DMS 273 (cell line): ENCODE results near the gene TIMM22.
"Not testable (repeated sequence)": the region's sequence is repeated elsewhere in the genome, so short reads cannot be mapped to it uniquely, and the experiment has no call there.

ENCODE experiments used
- DNase-seq: peaks from one replicate; lab custom pipeline; 2025; ENCODE audit not compliant: unreplicated experiment; lab: John Stamatoyannopoulos, UW

TIMM22 gene

DNA sequence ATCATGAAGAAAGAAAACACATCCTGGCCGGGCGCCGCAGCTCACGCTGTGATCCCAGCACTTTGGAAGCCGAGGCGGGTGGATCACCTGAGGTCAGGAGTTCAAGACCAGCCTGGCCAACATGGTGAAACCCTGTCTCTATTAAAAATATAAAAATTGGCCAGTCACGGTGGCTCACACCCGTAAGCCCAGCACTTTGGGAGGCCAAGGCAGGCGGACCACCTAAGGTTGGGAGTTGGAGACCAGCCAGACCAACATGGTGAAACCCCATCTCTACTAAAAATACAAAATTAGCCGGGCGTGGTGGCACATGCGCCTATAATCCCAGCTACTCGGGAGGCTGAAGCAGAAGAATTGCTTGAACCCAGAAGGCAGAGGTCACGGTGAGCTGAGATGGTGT, 25.1 kb upstream of the TIMM22 start:
- DNase-seq, result not testable (repeated sequence)

DNA sequence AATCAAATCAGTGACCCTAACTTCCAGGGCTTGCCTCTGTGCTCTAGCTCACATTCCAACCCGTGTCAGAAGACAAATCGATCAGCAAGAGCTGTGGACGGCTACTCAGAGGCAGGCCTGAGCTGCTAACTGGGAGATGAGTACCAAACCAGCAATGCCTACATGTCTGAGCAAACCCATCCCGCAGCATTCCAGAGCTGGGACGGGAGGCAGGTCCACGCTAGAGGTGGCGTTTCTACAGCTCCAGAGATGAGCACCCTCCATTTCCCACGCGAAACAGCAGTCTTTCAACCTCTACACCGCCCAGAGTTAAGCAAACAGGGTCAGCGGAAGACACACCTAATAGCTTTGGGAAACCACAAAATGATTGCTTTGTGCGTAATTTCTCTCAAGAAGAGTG, 23.9 kb upstream of the TIMM22 start:
- no peak for DNase-seq

DNA sequence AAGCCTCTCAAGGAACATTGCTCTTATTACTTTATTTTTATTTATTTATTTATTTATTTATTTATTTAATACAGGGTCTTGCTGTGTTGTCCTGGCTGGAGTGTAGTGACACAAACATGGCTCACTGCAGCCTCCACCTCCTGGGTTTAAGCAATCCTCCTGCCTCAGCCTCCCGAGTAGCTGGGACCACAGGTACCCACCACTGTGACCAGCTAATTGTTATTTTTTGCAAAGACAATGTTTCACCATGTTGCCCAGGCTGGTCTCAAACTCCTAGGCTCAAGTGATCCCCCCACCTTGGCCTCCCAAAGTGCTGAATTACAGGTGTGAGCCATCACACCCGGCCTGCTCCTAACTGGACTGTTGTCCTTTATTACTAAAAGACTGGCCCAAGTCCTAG, 22.2 kb upstream of the TIMM22 start:
- DNase-seq, result not testable (repeated sequence)

DNA sequence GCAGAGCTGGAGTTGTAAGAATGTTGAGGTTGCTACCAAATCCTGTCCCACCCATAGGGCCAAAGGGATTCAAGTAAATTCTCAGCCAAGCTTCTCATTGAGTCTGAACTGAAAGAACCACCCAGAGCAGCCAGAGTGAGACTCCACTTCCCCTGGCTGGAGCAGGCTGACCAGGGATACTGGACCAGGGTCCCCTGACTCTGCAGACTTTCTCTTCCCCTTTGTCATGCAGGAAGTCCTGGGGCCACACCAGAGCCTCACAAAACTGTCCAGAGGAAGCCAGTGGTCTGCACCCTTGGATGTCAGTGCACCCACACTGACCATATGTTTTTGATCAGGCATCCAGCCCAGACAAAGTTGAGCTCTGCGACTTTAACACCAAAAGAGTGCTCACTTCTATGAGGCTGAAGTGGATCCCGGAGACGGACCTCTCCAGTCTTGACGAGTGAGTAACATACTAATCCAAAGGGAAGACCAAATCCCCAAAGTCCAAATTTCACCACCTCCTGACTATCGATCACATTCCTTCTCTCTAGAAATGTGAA, 21.5 kb upstream of the TIMM22 start:
- DNase-seq, result no peak

DNA sequence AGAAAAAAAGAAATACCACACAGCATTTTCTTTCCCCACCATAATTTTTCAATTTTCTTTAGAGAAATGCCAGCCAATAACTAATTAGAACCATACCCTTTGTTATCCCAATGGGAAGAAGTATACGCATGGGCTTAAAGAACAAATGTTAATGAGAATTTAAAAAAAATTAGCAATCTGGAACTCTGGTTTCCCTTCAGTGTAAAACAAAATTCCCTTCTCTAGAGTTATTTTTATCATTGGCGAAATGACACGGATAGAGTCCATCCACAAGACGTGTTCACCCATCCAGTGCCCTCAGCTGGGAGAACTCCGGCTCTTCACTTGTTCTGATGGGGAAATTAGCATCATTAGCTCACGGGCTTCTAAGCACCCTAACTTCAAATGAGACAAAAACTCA, 20.6 kb upstream of the TIMM22 start:
- DNase-seq, result no peak

DNA sequence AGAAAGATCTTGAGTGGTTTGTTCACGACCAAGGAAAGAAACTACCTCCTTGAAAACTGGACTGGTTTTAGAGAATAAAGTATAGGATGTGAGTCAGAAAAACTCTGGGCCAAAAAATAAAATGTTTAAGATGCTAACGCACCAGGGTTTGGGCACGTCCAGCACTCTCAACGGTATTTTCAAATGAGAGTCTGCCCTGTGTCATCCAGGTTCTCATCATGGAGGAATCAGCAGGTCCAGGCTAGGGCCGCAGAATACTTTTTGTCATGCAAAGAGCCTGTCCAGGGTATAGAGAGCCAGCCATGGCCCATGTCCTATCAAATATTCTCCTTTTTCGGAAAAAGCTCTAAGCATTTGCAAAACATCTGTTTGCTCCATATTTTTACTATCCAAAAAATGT, 19.8 kb upstream of the TIMM22 start:
- DNase-seq, result no peak

DNA sequence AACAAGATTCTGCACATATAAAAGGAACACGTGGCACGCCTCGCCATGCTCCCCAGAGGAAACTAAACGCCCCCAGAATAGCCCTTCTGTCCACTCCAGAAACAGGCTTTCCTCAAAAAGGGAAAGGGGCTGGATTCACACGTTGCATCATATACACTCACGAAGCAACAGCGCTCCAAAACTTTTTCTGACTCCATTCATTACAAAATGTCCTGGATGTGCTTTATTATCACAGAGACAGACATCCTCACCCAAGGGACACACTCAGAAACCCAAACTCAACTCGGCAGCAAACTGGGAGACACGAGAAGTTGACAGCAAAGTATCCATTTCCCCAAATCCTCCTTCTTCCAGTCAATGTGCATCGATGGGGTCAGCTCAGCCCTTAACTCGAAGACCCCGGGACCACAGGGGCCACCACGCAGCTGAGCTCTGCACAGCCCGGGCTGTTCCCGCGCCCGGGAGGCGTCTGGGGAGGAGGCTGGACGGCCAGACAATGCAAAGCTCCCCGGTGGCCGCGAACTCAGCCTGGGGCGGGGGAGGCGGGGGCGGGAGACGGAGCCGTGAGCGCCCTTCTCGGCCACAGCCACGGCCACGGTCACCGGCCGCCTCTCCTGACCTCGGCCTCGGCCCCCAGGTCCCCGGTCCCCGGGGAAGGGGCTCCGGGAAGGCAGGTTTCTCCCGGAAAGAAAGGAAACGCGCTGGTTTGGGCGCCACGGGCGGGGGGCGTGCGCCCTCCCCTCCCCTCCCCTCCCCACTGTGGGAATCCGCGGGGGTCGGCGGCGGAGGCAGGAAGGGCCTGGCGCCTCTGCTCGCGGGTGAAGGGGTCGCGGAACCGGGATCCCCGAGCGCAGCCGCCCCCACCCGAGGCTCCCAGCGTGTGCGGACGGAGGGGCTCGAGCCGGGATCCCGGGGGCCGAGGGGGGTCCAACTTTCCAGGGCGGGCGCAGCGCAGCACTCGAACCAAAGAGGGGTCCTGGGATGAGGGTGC, 18.5 kb upstream of the TIMM22 start:
- DNase-seq, result peak; percentile 34

DNA sequence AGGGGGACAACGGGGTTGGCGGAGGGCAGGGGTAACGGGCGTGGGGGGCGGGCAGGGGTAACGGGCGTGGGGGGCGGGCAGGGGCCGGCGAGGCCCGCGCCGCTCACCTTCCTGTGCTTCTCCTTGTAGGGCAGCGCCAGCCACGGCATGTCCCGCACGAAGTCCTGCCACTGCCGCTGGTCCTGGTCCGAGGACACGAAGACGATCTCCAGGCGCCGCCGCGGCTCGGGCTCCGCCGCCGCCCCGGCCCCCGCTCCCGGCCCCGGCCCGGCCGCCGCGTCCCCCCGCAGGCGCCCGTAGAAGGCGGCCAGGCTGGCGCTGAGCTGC, 17.8 kb upstream of the TIMM22 start:
- no peak for DNase-seq

DNA sequence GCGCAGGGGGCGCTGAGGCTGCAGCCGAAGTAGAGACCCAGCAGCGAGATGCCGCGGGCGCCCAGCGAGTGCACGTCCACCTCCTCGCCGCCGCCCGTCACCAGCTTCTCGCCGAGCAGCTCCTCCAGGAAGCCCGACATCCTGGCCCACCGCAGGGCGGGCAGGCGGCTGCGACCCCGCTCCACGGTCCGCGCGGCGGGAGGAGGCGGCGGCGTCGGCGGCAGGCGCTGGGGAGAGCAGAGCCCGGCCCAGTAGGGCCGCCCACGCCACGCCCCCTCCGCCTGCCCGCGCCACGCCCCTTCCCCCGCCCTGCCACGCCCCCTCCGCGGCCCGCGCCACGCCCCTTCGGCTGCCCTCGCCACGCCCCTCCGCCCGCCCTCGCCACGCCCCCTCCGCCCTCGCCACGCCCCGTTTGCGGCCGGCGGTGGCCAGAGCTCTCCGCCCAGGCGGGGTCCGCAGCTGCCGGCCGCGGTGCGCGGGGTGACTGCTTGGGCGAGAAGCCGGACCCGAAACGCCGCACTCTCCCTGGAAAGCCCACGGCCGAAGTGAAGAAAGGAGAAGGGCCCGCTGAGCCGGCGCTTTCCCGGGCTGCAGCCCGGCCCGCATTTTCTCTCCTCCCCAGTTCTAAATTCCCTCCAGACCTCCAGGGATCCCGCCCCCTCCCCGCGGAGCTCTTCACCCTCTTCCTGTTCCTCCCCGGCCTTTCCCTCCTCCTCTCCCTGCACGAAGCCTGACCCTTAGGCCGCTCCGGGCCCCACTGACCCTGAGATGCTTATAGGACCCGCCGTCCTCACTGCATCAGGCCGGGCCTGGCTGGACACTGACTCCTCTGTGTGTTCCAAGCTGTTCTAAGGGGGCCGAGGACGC, 17.2 kb upstream of the TIMM22 start, which contains the start of gene NXN:
Gene NXN, minus strand, starts transcription at position 238 of the 867 bp plus-strand sequence.
- DNase-seq, result peak; percentile 87

DNA sequence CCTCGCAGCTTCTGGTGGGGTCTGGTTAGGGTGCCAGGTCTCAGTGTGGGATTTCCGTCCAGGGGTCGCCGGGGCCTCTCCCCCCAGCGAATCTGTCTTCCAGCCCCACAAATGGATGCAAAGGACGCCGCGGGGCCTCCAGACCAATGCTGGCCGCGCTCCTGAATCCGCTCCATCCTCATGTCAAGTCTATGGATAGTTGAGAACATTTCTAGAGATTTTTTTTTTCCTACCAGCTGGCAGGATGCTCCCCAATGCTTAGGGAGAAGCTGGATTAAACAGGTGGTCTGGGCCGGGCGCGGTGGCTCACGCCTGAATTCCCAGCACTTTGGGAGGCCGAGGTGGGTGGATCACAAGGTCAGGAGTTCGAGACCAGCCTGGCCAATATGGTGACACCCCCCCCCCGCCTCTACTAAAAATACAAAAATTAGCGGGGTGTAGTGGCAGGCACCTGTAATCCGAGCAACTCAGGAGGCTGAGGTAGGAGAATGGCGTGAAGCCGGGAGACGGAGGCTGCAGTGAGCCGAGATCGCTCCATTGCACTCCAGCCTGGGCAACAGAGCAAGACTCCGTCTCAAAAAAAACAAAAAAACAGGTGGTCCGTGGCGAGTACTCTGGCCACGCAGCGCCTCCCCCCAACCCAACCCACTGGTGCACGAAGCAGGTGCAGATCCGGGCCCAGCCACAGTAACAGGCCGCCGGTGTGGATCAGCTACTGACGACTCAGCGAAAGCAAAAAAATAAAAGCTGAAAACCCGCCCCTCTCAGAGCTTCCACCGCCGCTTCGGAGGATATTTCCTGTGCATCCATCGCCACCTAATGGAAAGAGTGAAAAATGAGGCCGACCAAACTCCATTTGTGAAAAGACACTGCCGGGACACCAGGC, 16.3 kb upstream of the TIMM22 start:
- DNase-seq, result peak; percentile 91

DNA sequence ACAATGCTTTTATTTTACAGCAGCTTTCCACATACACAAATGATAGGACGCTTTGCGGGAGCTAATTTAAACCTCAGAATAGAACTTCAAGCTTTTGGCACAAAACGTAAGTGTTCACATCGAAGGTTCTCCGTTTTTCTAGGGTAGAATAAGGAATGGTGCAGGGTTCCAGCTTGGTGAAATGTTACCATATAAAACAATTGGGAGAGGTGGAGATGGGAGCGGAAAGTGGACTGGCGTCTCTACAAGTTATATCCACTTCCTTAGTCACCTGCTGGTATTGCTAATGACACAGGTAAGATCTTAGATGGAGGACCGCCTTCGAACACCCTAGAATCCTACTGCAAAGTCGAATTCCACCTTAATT, 15.7 kb upstream of the TIMM22 start:
- DNase-seq, result no peak

DNA sequence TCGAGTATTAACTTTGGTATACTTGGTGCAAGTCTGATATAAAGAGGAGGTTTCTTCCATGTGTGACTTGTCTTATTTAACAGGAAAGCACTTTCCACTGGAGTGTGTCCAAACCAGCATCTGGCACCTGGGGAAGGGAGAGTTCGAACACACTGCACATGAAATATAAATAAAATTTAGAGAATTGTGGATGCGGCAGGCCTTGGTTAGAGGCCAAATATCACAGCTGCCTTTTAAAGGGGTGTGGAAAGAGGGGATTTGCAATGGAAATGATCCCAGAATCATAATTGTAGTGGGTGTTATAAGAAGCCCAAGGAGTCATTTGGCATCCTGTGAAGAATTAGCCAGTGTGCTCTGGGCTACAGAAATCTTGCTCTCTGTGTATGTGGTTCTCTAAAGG, 13.0 kb upstream of the TIMM22 start:
- peak; percentile 64 for DNase-seq

DNA sequence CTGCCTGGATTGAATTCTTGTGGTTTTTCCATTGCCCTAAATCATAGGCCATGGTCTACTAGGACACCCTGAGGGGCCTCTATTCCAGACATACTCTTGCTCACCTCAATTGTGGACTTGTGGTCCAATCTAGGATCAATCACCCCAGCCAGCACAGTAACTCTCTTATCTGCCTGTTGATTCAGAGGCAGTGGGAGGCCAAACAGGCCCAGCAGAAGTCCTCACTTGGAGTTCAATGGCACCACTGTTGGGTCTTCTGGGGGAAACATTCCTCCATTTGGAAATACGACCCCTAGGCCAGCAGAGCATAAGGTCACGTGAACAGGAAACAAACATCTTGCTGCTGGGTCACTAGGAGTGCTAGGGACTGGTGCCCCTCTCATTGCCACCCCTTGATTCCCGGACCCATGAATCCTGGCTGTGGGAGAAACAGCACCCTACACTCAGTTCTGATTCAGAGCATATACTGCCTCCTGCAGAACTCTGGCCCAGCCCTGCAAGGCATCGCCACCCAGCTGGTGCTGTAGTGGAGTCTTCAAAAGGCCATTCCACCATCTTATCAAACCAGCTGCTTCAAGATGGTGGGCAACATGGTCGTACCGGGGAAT, 10.5 kb upstream of the TIMM22 start:
- DNase-seq, result no peak

DNA sequence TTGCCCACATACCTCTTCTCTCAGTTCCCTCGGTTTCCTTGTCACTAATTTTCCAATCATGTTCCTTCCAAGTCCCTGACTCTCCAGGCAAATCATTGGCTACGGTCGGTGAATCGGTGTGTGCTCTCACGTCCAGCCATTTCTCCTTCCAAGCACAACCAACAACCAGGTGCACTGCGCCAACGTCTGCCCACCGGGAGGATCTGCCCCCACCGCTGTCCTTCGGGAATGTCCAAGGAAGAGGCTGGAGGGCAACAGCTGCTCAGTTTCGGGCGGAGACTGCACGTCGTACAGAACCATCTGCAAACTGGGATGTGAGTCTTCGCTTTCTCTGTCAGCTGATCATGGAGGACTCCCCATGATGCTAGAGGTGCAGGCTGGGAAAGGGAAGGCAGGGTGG, 9.0 kb upstream of the TIMM22 start:
- DNase-seq, result no peak

DNA sequence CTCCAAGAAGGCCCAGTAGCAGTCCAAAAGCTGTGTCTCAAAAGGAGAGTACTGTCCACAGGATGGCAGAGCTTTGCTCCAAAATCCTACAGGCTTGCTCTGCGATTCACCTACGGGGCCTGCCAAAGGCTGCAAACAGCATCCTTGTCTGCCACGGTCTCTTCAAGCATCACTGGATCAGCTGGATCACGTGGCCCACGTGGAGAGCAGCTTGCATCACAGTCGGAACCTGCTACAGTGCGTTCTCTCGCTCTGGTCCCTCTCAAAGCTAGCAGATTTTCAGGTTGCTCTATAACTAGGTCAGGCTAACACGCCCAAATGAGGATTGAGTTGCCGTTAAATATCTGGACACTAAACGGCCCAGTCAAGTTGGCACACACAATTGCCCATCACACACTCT, 8.4 kb upstream of the TIMM22 start:
- DNase-seq, result no peak

DNA sequence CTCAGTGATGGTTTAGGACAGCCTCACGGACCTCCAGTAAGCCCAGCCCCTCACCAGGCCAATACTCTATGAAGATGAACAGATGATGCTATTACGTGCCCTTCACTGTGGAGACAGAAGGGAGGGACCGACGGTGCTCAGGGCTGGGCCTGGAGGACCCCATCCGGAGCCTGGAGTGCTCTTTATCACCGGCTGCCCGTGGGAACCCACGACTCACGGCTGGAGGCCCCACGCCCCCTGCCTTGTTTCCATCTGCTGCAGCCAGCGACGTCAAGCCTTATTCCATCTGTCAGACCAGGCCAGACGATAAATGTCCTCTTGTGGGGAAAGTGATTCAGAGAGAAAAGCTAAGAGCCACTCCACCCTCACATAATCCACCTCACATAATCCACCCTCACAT, 4.0 kb upstream of the TIMM22 start:
- DNase-seq, result peak; percentile 64

DNA sequence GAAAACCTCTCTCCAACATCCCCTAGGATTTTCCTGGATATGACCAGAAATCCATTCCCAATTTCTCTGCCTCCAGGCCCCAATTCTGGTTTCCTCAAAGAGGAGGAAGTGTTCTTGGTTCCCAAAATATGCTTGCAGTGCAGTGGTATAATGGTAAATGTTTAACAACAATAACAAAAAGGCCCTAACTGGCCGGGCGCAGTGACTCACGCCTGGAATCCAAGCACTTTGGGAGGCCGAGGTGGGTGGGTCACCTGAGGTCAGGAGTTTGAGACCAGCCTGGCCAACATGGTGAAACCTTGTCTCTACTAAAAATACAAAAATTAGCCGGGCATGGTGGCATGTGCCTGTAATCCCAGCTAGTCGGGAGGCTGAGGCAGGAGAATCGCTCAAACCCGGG, 1.6 kb upstream of the TIMM22 start:
- not testable (repeated sequence) for DNase-seq

DNA sequence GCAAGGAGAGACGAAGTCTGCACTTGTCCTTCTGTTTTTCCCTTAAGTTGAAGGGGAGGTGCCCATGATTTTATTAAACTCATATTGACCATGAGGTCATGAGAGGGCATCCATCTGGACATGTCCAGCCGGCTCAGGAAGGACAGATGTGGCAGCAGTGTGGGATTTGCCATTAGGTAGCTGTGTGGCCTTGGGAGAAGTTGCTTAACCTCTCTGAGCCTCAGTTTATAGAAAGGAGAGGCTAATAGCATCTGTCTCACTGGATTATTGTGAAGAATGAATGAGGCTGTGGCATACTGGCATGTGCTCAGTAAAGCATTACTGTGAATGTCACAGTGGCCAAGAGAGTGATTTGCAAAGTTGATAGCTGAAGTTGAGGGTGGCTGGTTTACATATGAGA, 1.2 kb downstream of the TIMM22 start:
- DNase-seq, result no peak

DNA sequence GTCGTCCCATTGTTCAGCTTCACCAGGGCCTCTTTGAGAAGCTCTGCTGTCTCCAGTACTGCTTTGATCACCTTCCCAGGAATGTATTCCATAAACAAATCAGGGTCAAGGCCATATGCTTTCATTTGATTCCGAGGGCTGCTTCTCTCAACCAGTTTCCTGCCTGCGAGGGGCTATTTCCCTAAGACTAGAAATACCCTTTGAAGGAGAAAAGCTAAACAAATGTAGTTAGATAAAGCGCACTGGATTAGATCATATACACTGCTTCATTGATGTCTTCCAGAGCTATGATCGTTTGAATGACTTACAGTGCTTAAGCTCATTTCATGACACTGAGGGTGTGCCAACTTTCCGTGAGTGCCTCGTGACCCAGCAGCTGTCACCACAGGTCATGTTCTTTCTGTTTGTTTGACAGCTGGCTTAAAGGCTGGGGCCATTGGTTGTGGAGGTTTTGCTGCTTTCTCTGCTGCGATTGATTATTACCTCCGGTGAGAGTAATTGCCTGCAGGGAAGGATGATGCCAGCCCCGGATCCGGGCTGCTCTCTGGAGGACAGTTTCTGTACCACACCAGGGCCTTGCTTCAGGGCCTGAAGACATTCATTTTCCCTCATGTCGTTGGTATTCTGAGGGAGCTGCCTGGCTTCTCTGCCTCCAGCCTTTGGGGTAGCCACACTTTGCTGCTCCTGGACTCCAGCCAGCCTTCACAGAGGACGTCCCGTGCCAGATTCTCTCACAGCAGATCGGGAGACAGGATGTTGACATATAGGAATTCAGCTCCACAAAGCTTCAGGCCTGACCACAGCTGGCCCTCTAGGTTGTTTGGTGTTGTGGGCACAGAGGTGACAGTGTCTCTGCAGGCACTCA, 3.9 kb downstream of the TIMM22 start:
- DNase-seq, result peak; percentile 77
